GM23338 (cell line): ENCODE data around the gene ACOT13. TPM values are rescaled to one million over a fixed set of nuclear protein-coding genes. Genes with fewer than 3 reads are reported as not detected.

Source experiments
- ATAC-seq: fragments of 200-7000 bp; cut with Tn5 transposase; 3 replicates; pipeline ENCODE4 v1.9.1; 2020
- DNase-seq: peaks from one replicate; pipeline ENCODE4 v3.0.0-alpha.2; 2015; ENCODE audit warnings: low spot score
- H2AFZ ChIP-seq: fragments of 200-600 bp; sonication (generic); 2 replicates; pipeline ENCODE4 v1.8.0; 2016; ENCODE audit warnings: antibody characterized with exemption, mild to moderate bottlenecking, moderate library complexity
- H3F3A ChIP-seq: fragments of 200-600 bp; sonication (generic); replicated peaks from 2 replicates; pipeline ENCODE4 v1.8.0; 2017; ENCODE audit warnings: antibody characterized with exemption, mixed run types, low read depth
- H3K27ac ChIP-seq: fragments of 200-600 bp; sonication (generic); 2 replicates; pipeline ENCODE4 v1.6.1; 2016; ENCODE audit warnings: low read depth
- H3K27me3 ChIP-seq: fragments of 200-600 bp; sonication (generic); 2 replicates; pipeline ENCODE4 v1.8.0; 2016; ENCODE audit warnings: mild to moderate bottlenecking, mixed run types, moderate library complexity; ENCODE audit not compliant: insufficient read depth
- H3K36me3 ChIP-seq: fragments of 200-600 bp; sonication (generic); 2 replicates; pipeline ENCODE4 v1.8.0; 2016; ENCODE audit warnings: mild to moderate bottlenecking; ENCODE audit not compliant: insufficient read depth
- H3K4me1 ChIP-seq: fragments of 200-600 bp; sonication (generic); 2 replicates; pipeline ENCODE4 v1.8.0; 2016; ENCODE audit warnings: mild to moderate bottlenecking, moderate library complexity; ENCODE audit not compliant: insufficient read depth
- H3K4me2 ChIP-seq: fragments of 200-600 bp; sonication (generic); 2 replicates; pipeline ENCODE4 v1.7.1; 2017; ENCODE audit warnings: mixed run types
- H3K4me3 ChIP-seq: fragments of 200-600 bp; sonication (generic); 2 replicates; pipeline ENCODE4 v1.6.1; 2016; ENCODE audit warnings: mixed run types
- H3K79me2 ChIP-seq: fragments of 200-600 bp; sonication (generic); replicated peaks from 2 replicates; pipeline ENCODE4 v1.8.0; 2017; ENCODE audit warnings: mild to moderate bottlenecking; ENCODE audit not compliant: insufficient read depth
- H3K9me2 ChIP-seq: fragments of 200-600 bp; sonication (generic); 2 replicates; pipeline ENCODE4 v1.8.0; 2017; ENCODE audit not compliant: insufficient read depth
- H4K20me1 ChIP-seq: fragments of 200-600 bp; sonication (generic); replicated peaks from 2 replicates; pipeline ENCODE4 v1.8.0; 2017; ENCODE audit warnings: mild to moderate bottlenecking; ENCODE audit not compliant: insufficient read depth
- H3K27ac Mint-ChIP-seq: 2 replicates; pipeline ENCODE4 v1.8.0; 2020; ENCODE audit warnings: inconsistent platforms, mild to moderate bottlenecking, moderate library complexity, mixed read lengths
- H3K27me3 Mint-ChIP-seq: 3 replicates; pipeline ENCODE4 v1.8.0; 2022; ENCODE audit warnings: low read depth, mild to moderate bottlenecking, moderate library complexity, mixed read lengths, inconsistent platforms; ENCODE audit not compliant: insufficient read depth, poor library complexity
- H3K36me3 Mint-ChIP-seq: 3 replicates; pipeline ENCODE4 v1.8.0; 2021; ENCODE audit warnings: low read depth, mild to moderate bottlenecking, inconsistent platforms, moderate library complexity, mixed read lengths
- H3K4me1 Mint-ChIP-seq: 3 replicates; pipeline ENCODE4 v1.8.0; 2020; ENCODE audit warnings: mild to moderate bottlenecking, inconsistent platforms, mixed read lengths
- H3K4me3 Mint-ChIP-seq: 3 replicates; pipeline ENCODE4 v1.8.0; 2021; ENCODE audit warnings: moderate library complexity, mild to moderate bottlenecking, inconsistent platforms, mixed read lengths
- H3K9me3 Mint-ChIP-seq: 3 replicates; pipeline ENCODE4 v1.8.0; 2020; ENCODE audit warnings: moderate library complexity, mild to moderate bottlenecking, inconsistent platforms, mixed read lengths
- CREB1 ChIP-seq: fragments of 250-450 bp; sonication (Bioruptor Pico); IDR thresholded peaks from 2 replicates; pipeline ENCODE4 v1.5.0; 2020; ENCODE audit warnings: low read depth, mild to moderate bottlenecking, moderate library complexity
- CTCF ChIP-seq, 2 experiments: fragments of 200-600 bp in 1 of 2; sonication (generic) in 1 of 2; conservative IDR thresholded peaks; 2 replicates each; pipeline versions ENCODE4 v1.5.1 to v1.6.1; 2016 to 2017; ENCODE audit warnings: antibody characterized with exemption in 2 of 2, low read depth in 2 of 2, mild to moderate bottlenecking in 2 of 2, moderate library complexity in 1 of 2
- ETS1 ChIP-seq: IDR thresholded peaks from 2 replicates; pipeline ENCODE4 v1.6.1; 2016; ENCODE audit warnings: antibody characterized with exemption
- EZH2 ChIP-seq: fragments of 200-600 bp; sonication (generic); IDR thresholded peaks from one replicate; pipeline ENCODE4 v1.8.0; 2017; ENCODE audit warnings: antibody characterized with exemption, mild to moderate bottlenecking, low read depth; ENCODE audit not compliant: unreplicated experiment
- EZH2phosphoT487 ChIP-seq: fragments of 200-600 bp; sonication (generic); IDR thresholded peaks from one replicate; pipeline ENCODE4 v1.8.1; 2018; ENCODE audit warnings: antibody characterized with exemption; ENCODE audit not compliant: unreplicated experiment
- JUNB ChIP-seq: IDR thresholded peaks from one replicate; pipeline ENCODE4 v1.6.1; 2016; ENCODE audit warnings: antibody characterized with exemption; ENCODE audit not compliant: unreplicated experiment
- NANOG ChIP-seq: IDR thresholded peaks from 2 replicates; pipeline ENCODE4 v1.6.1; 2016; ENCODE audit warnings: antibody characterized with exemption, borderline replicate concordance
- POLR2AphosphoS5 ChIP-seq: IDR thresholded peaks from 2 replicates; pipeline ENCODE4 v1.6.1; 2016; ENCODE audit warnings: antibody characterized with exemption, low read depth
- REST ChIP-seq: IDR thresholded peaks from one replicate; pipeline ENCODE4 v1.6.1; 2018; ENCODE audit warnings: antibody characterized with exemption; ENCODE audit not compliant: unreplicated experiment
- STAT1 ChIP-seq: IDR thresholded peaks from one replicate; pipeline ENCODE4 v1.6.1; 2016; ENCODE audit warnings: antibody characterized with exemption; ENCODE audit not compliant: unreplicated experiment
- ZNF114 ChIP-seq: fragments of 250-450 bp; sonication (Bioruptor Pico); IDR thresholded peaks from 2 replicates; pipeline ENCODE4 v1.5.0; 2020; ENCODE audit warnings: mild to moderate bottlenecking, moderate library complexity
- ZNF331 ChIP-seq: fragments of 250-450 bp; sonication (Bioruptor Pico); IDR thresholded peaks from 2 replicates; pipeline ENCODE4 v1.5.0; 2020; ENCODE audit warnings: low read depth, mild to moderate bottlenecking, moderate library complexity
- ZNF462 ChIP-seq: fragments of 250-450 bp; sonication (Bioruptor Pico); IDR thresholded peaks from 2 replicates; pipeline ENCODE4 v1.5.0; 2020; ENCODE audit warnings: mild to moderate bottlenecking, moderate library complexity
- polyA plus RNA-seq: library from polyadenylated mRNA; unstranded; fragments of >200 nt; fragmentation: Nextera tagmentation; extraction: Ambion mirVana; gene quantifications from 2 replicates; pipeline ENCODE4 v1.2.1, GENCODE V29; 2016
- total RNA-seq: library from RNA; depleted of rRNA; stranded (reverse); fragments of >200 nt; shearing (Covaris generic); gene quantifications from 2 replicates; pipeline ENCODE4 v1.2.3, GENCODE V29; 2014

Gene ACOT13
- total and polyA plus RNA-seq, 2 experiments from 2014 or later, result 17.8 to 175 TPM

GRCh38 chr6:24680582-24680981 is 13.7 kb downstream of the ACOT13 start:
- H3K9me3 Mint-ChIP-seq, result peaks cover 9% of the 10 kb centered on the region
- H3K36me3 Mint-ChIP-seq, result peaks cover 48% of the 10 kb centered on the region
- peaks cover 8% of the 10 kb centered on the region; the same call in 1 of the 2 replicates for H3F3A ChIP-seq
- no peak overlapping the region for H3K27ac Mint-ChIP-seq
- H3K4me1 ChIP-seq, result peaks cover 30% of the 10 kb centered on the region
- ATAC-seq (no peak), DNase-seq (no peak)
- H3K4me3 Mint-ChIP-seq, result no peak overlapping the region
- H2AFZ ChIP-seq, result no peak overlapping the region
- TF ChIP-seq REST (no peak), ZNF114 (no peak), JUNB (no peak), NANOG (no peak), CREB1 (no peak), EZH2 (no peak), EZH2phosphoT487 (no peak), CTCF (conservative IDR thresholded peaks at IDR 0.05; ENCODE audit: low read depth in 2 of 2) (no peak), POLR2AphosphoS5 (no peak), STAT1 (no peak), ZNF331 (no peak), ZNF462 (CRISPR knock-in tag) (no peak), ETS1 (no peak)
- H3K79me2 ChIP-seq, result peaks cover 36% of the 10 kb centered on the region
- no peaks in the 10 kb centered on the region for H3K9me2 ChIP-seq
- H3K4me3 ChIP-seq, result no peak overlapping the region
- H3K4me1 Mint-ChIP-seq, result peaks cover 44% of the 10 kb centered on the region
- H3K27ac ChIP-seq, result no peak overlapping the region
- H3K4me2 ChIP-seq, result peak overlapping the region; percentile 60; the same call in 1 of the 2 replicates
- H3K27me3 ChIP-seq, result no peaks in the 10 kb centered on the region
- H3K36me3 ChIP-seq, result no peaks in the 10 kb centered on the region
- H3K27me3 Mint-ChIP-seq, result peaks cover 7% of the 10 kb centered on the region
- no peaks in the 10 kb centered on the region for H4K20me1 ChIP-seq
